ENCODE measurements around the gene LIN37. TPM values are rescaled to one million over a fixed set of nuclear protein-coding genes. Genes with fewer than 3 reads are reported as not detected.

Gene LIN37
- total RNA-seq, 6 experiments from 2014 or later = 3.2 to 8.2 (median 4.9) TPM

DNA sequence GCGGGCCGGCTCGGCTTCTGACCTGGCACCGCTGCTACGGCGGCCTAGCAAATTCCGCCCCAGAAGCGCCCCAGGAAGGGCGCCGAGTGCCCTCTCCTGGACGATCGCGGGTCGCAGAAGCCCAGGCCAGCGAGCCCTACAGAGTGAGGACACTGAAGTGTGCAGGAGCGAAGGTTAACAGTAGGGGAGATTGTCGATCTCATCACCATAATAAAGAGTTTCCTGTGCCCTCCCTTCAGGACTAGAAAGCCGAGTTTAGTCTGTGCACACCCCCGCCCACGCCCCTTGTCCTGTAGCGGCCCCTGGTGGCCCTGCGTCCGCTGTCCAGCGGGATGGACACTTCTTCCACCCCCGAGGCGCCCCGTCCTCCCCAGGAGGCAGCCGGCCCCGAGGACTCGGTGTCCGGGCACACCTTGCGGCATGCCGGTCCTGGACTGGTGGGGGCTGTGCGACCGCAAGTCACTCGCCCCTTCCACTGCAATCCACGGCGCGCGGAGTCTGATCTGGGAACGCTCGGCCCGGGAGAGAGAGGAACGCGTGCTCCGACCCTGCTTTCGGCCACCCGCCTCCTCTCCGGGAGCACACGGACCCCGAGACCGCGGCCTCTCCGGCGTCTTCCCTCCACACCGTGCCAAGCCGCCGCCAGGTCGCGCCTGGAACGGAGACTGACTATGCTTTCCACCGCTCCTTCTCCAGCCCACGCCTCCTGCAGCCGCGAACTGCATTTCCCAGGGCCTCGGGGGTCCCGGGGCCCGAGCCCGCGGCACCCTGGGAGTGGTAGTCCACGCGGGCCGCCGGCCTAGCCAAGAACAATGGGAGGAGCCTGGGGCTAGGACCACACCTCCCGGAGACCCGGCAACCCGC is 31.3 kb upstream of the LIN37 start:
- TF ChIP-seq CTCF (IDR thresholded peaks at IDR 0.05) = peak; percentile 83 to 94 (median 92)
- TF ChIP-seq POLR2A (IDR thresholded peaks at IDR 0.05) = no peak
- Histone ChIP-seq H3K27me3 (no peaks in the 10 kb centered on the region), H3K9me3 (no peaks in the 10 kb centered on the region), H3K4me1 (peaks cover 0 to 21% (median 6%) of the 10 kb centered on the region in 4 donors), H3K27ac (peak overlapping the region; percentile 72 to 91 (median 88)), H3K4me3 (peak overlapping the region; percentile 88 to 95 (median 92)), H3K36me3 (peaks cover 0 to 7% (median under 1%) of the 10 kb centered on the region in 4 donors)
- intact Hi-C loops (cut with DNase I) = no loop called here
- WGBS (ENCODE audit: insufficient coverage, low coverage, low lambda C conversion rate, missing lambda C conversion rate) = 0% methylated on average over 18 of the region's 77 CpGs
- DNase-seq (peak; percentile 97 to 98 (median 97)), ATAC-seq (peak; percentile 85 to 91 (median 88))

GRCh38 chr19:35717665-35718344 is 30.6 kb upstream of the LIN37 start, which contains the start of gene KMT2B:
KMT2B (plus strand) TSS chr19:35718003; CDS start chr19:35718019, 16 bp downstream.
- no peak for TF ChIP-seq POLR2A (IDR thresholded peaks at IDR 0.05)
- no peak for TF ChIP-seq CTCF (IDR thresholded peaks at IDR 0.05)
- Histone ChIP-seq H3K4me3 (peak within 1 kb of the TSS; percentile 88 to 95 (median 92)), H3K4me1 (peaks cover 0 to 21% (median 6%) of the 10 kb centered on the region in 4 donors), H3K36me3 (peaks cover 0 to 15% (median 5%) of the 10 kb centered on the region in 4 donors), H3K27ac (peak within 1 kb of the TSS; percentile 72 to 91 (median 88)), H3K9me3 (no peaks in the 10 kb centered on the region), H3K27me3 (no peaks in the 10 kb centered on the region)
- peak in 2 of 4 donors; percentile 72 to 78 for ATAC-seq
- DNase-seq = no peak
- WGBS (ENCODE audit: insufficient coverage, low coverage, low lambda C conversion rate, missing lambda C conversion rate) = no CpG with 5 or more reads among the region's 109 CpGs
- intact Hi-C loops (cut with DNase I) = no loop called here

DNA sequence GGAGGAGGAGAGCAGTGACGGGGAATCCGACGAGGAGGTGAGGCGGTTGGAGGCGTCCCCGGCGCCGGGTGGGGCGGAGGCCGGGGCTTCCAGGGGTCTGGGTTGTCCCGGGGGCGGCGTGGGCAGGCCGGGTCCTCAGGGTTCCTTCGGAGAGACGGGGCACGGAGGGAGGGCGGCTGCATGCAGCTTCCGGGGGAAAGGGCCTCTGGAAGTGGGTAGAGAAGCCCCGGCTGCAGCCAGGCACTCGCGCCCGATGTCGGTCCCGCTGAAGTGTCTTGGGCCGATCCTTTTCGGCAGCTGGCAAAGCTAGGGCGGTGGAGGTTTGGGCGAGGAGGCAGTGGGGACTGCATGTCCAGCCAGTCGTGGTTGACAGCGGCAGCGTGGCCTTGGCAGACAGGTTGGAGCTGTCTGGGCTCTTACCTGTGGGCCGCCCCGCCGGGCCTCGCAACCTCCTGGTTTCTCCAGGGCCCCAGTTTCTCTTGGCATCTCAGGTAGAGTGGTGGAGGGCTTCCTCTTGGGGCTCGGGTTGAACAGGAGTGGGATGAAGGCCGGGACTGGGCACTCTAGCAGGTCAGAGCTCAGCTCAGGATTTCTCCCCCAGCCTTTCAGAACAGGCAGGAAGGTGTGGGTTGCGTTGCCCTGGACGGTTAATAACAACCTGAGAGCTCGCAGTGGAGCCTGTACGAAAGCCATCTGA is 29.9 kb upstream of the LIN37 start:
- H3K4me1 ChIP-seq = peaks cover 0 to 21% (median 6%) of the 10 kb centered on the region in 4 donors

More for the DNA sequence above, 29.9 kb upstream of the LIN37 start:
- intact Hi-C loops (cut with DNase I) = no loop called here
- TF ChIP-seq CTCF (IDR thresholded peaks at IDR 0.05) (no peak), POLR2A (IDR thresholded peaks at IDR 0.05) (no peak)
- peak; percentile 59 to 72 (median 66) for DNase-seq
- no peak for ATAC-seq
- peak overlapping the region; percentile 66 to 92 (median 79) for H3K4me3 ChIP-seq
- no peaks in the 10 kb centered on the region for H3K9me3 ChIP-seq
- peak overlapping the region; percentile 40 to 91 (median 77) for H3K27ac ChIP-seq
- H3K36me3 ChIP-seq = peaks cover 0 to 22% (median 11%) of the 10 kb centered on the region in 4 donors
- H3K27me3 ChIP-seq = no peaks in the 10 kb centered on the region
- 4% methylated on average over 9 of the region's 42 CpGs for WGBS (ENCODE audit: insufficient coverage, low coverage, low lambda C conversion rate, missing lambda C conversion rate)

Data from right lobe of liver (tissue), 6 donors.